WTC11 (cell line): ENCODE measurements around the gene TAF5L. TPM values are rescaled to one million over a fixed set of nuclear protein-coding genes. Genes with fewer than 3 reads are reported as not detected.

Experiments
- ATAC-seq: fragments of 200-7000 bp; cut with Tn5 transposase; 2 replicates; pipeline ENCODE4 v1.10.0; 2021; ENCODE audit warnings: mild to moderate bottlenecking, moderate library complexity
- CTCF ChIA-PET: fragments of 300-600 bp; sonication (Branson Sonifier 250); formaldehyde crosslinking; loops from one replicate; lab custom pipeline; 2021; ENCODE audit warnings: antibody characterized with exemption; lab: Charles Lee
- POLR2A ChIA-PET: fragments of 350-600 bp; sonication (Branson Sonifier 250); formaldehyde crosslinking; loops from one replicate; lab custom pipeline; 2021; ENCODE audit warnings: antibody characterized with exemption; lab: Charles Lee
- DNase-seq: peaks from one replicate; pipeline ENCODE4 v3.0.0; 2021; ENCODE audit warnings: low spot score
- H3K27ac Mint-ChIP-seq: 2 replicates; pipeline ENCODE4 v1.8.0; 2021; ENCODE audit warnings: mixed read lengths
- H3K27me3 Mint-ChIP-seq: 2 replicates; pipeline ENCODE4 v1.8.0; 2021; ENCODE audit warnings: low read depth, mild to moderate bottlenecking, moderate library complexity, mixed read lengths
- H3K36me3 Mint-ChIP-seq: 2 replicates; pipeline ENCODE4 v1.8.0; 2021; ENCODE audit warnings: mixed read lengths
- H3K4me1 Mint-ChIP-seq: 2 replicates; pipeline ENCODE4 v1.8.0; 2022; ENCODE audit warnings: mixed read lengths
- H3K4me3 Mint-ChIP-seq: 2 replicates; pipeline ENCODE4 v1.8.0; 2021; ENCODE audit warnings: mild to moderate bottlenecking, moderate library complexity, mixed read lengths
- H3K9me3 Mint-ChIP-seq: 2 replicates; pipeline ENCODE4 v1.8.0; 2021; ENCODE audit warnings: mixed read lengths
- ATF3 ChIP-seq: sonication (generic); formaldehyde crosslinking; conservative IDR thresholded peaks from 2 replicates; pipeline ENCODE4 v1.8.1; 2022; ENCODE audit warnings: mild to moderate bottlenecking, missing genetic modification reagents
- ATF6 ChIP-seq: sonication (generic); formaldehyde crosslinking; IDR thresholded peaks from 2 replicates; pipeline ENCODE4 v1.8.1; 2023; ENCODE audit warnings: mild to moderate bottlenecking, missing genetic modification reagents
- CBFB ChIP-seq: sonication (generic); formaldehyde crosslinking; IDR thresholded peaks from 2 replicates; pipeline ENCODE4 v1.8.1; 2022; ENCODE audit warnings: mild to moderate bottlenecking, low read depth, missing genetic modification reagents
- CDX4 ChIP-seq: fragments of 250-450 bp; sonication (Bioruptor Pico); IDR thresholded peaks from 2 replicates; pipeline ENCODE4 v1.9.0; 2021; ENCODE audit warnings: moderate library complexity, mild to moderate bottlenecking, inconsistent platforms, borderline replicate concordance
- EMX1 ChIP-seq: fragments of 250-450 bp; sonication (Bioruptor Pico); IDR thresholded peaks from 2 replicates; pipeline ENCODE4 v1.8.0; 2021; ENCODE audit warnings: mild to moderate bottlenecking
- ESRRA ChIP-seq: sonication (generic); formaldehyde crosslinking; IDR thresholded peaks from 2 replicates; pipeline ENCODE4 v1.8.1; 2022; ENCODE audit warnings: mild to moderate bottlenecking, missing genetic modification reagents, borderline replicate concordance
- IRF2 ChIP-seq: sonication (generic); formaldehyde crosslinking; IDR thresholded peaks from 2 replicates; pipeline ENCODE4 v1.8.0; 2022; ENCODE audit warnings: low read depth, missing genetic modification reagents, borderline replicate concordance
- MXD4 ChIP-seq: fragments of 250-450 bp; sonication (Bioruptor Pico); IDR thresholded peaks from 2 replicates; pipeline ENCODE4 v1.8.0; 2021; ENCODE audit warnings: mild to moderate bottlenecking, moderate library complexity, borderline replicate concordance
- NFATC4 ChIP-seq: fragments of 250-450 bp; sonication (Bioruptor Pico); IDR thresholded peaks from 2 replicates; pipeline ENCODE4 v1.9.0; 2021; ENCODE audit warnings: mild to moderate bottlenecking
- NR2C2 ChIP-seq: sonication (generic); formaldehyde crosslinking; IDR thresholded peaks from 2 replicates; pipeline ENCODE4 v1.8.0; 2022; ENCODE audit warnings: mild to moderate bottlenecking, missing genetic modification reagents
- PRDM15 ChIP-seq: sonication (generic); formaldehyde crosslinking; IDR thresholded peaks from 2 replicates; pipeline ENCODE4 v1.8.0; 2022; ENCODE audit warnings: missing genetic modification reagents
- SP1 ChIP-seq: sonication (generic); formaldehyde crosslinking; conservative IDR thresholded peaks from 2 replicates; pipeline ENCODE4 v1.8.1; 2022; ENCODE audit warnings: missing genetic modification reagents
- TCF7 ChIP-seq: sonication (generic); formaldehyde crosslinking; IDR thresholded peaks from 2 replicates; pipeline ENCODE4 v1.8.0; 2022; ENCODE audit warnings: mild to moderate bottlenecking, low read depth, missing genetic modification reagents, moderate library complexity
- TEAD4 ChIP-seq: sonication (generic); formaldehyde crosslinking; IDR thresholded peaks from 2 replicates; pipeline ENCODE4 v1.8.0; 2022; ENCODE audit warnings: mild to moderate bottlenecking, missing genetic modification reagents
- ZNF219 ChIP-seq: sonication (generic); formaldehyde crosslinking; IDR thresholded peaks from 2 replicates; pipeline ENCODE4 v1.8.0; 2023; ENCODE audit warnings: missing genetic modification reagents, mild to moderate bottlenecking, borderline replicate concordance
- ZNF263 ChIP-seq: sonication (generic); formaldehyde crosslinking; IDR thresholded peaks from 2 replicates; pipeline ENCODE4 v1.8.1; 2022; ENCODE audit warnings: low read depth, mild to moderate bottlenecking, moderate library complexity, missing genetic modification reagents
- ZNF281 ChIP-seq: sonication (generic); formaldehyde crosslinking; IDR thresholded peaks from 2 replicates; pipeline ENCODE4 v1.8.0; 2023; ENCODE audit warnings: mild to moderate bottlenecking, missing genetic modification reagents
- ZNF416 ChIP-seq: fragments of 250-450 bp; sonication (Bioruptor Pico); IDR thresholded peaks from 2 replicates; pipeline ENCODE4 v1.9.0; 2021; ENCODE audit warnings: mild to moderate bottlenecking, inconsistent platforms
- ZNF512 ChIP-seq: sonication (generic); formaldehyde crosslinking; IDR thresholded peaks from 2 replicates; pipeline ENCODE4 v1.8.1; 2022; ENCODE audit warnings: missing genetic modification reagents, borderline replicate concordance
- total RNA-seq: library from RNA; stranded (reverse); gene quantifications from 3 replicates; pipeline ENCODE4 v1.2.3, GENCODE V29; 2021

The TAF5L gene
- total RNA-seq, 1 experiment from 2014 or later, result 23.8 TPM

GRCh38 chr1:229597877-229598276 lies 28.0 kb downstream of the TAF5L start:
- POLR2A ChIA-PET, result no interaction called here
- H3K27me3 Mint-ChIP-seq, result no peaks in the 10 kb centered on the region
- no peak for TF ChIP-seq ZNF263 (CRISPR knock-in tag)
- TF ChIP-seq EMX1 (CRISPR knock-in tag), result no peak
- TF ChIP-seq PRDM15 (CRISPR knock-in tag), result no peak
- TF ChIP-seq ZNF219 (CRISPR knock-in tag), result no peak
- no peak for TF ChIP-seq ESRRA
- no peak for TF ChIP-seq NFATC4 (CRISPR knock-in tag)
- TF ChIP-seq TEAD4 (CRISPR knock-in tag), result no peak
- TF ChIP-seq ATF6 (CRISPR knock-in tag), result no peak
- no peak for TF ChIP-seq ZNF416
- no peak for TF ChIP-seq CBFB
- TF ChIP-seq MXD4, result no peak
- no peak for TF ChIP-seq IRF2
- TF ChIP-seq ZNF281 (CRISPR knock-in tag), result no peak
- TF ChIP-seq ZNF512 (CRISPR knock-in tag), result no peak
- no peak for TF ChIP-seq TCF7 (CRISPR knock-in tag)
- TF ChIP-seq CDX4 (CRISPR knock-in tag), result no peak
- no peak for TF ChIP-seq NR2C2 (CRISPR knock-in tag)
- TF ChIP-seq ATF3 (CRISPR knock-in tag), result no peak
- TF ChIP-seq SP1 (CRISPR knock-in tag), result no peak
- TF ChIP-seq, all 79 proteins: peak for 0
- Mint-ChIP-seq H3K4me1 (peaks cover 11% of the 10 kb centered on the region), H3K27ac (no peak overlapping the region), H3K36me3 (peaks cover 36% of the 10 kb centered on the region), H3K9me3 (no peaks in the 10 kb centered on the region), H3K4me3 (no peak overlapping the region)
- ATAC-seq, result no peak
- DNase-seq, result no peak
- CTCF ChIA-PET, result no interaction called here
